SHP77 treated with DMSO at 0.1 percent for 48 hours (cell line): Measurements from ENCODE around the gene ZNF101.

Experiments used
- DNase-seq: peaks from one replicate; lab custom pipeline; 2025; lab: John Stamatoyannopoulos, UW

ZNF101 gene

GRCh38 chr19:19668230-19669012 is at the start of gene ZNF101:
ZNF101 (plus strand) TSS chr19:19668839; CDS start chr19:19668964, 125 bp downstream.
- peak; percentile 86 for DNase-seq

GRCh38 chr19:19619181-19619848 is 49.3 kb upstream of the ZNF101 start:
- DNase-seq: no peak

GRCh38 chr19:19619849-19620210 is 48.8 kb upstream of the ZNF101 start:
- DNase-seq: no peak

GRCh38 chr19:19623383-19623782 is 45.3 kb upstream of the ZNF101 start:
- no peak for DNase-seq

- no peak for DNase-seq
Measured at GRCh38 chr19:19624032-19624570, 44.5 kb upstream of the ZNF101 start.

- no peak for DNase-seq
Measured at GRCh38 chr19:19626516-19627472, 41.8 kb upstream of the ZNF101 start.

GRCh38 chr19:19627621-19628500 is 40.8 kb upstream of the ZNF101 start, which contains the start of gene LPAR2:
LPAR2 (minus strand) TSS chr19:19628220; CDS start chr19:19627275, 945 bp downstream.
- DNase-seq: no peak

GRCh38 chr19:19628501-19629134 is 40.0 kb upstream of the ZNF101 start:
- no peak for DNase-seq

- no peak for DNase-seq
Measured at GRCh38 chr19:19630062-19630414, 38.6 kb upstream of the ZNF101 start.

GRCh38 chr19:19630426-19630825 is 38.2 kb upstream of the ZNF101 start:
- DNase-seq: no peak

GRCh38 chr19:19631346-19631745 is 37.3 kb upstream of the ZNF101 start:
- DNase-seq: no peak

GRCh38 chr19:19632661-19633060 is 36.0 kb upstream of the ZNF101 start:
- no peak for DNase-seq

GRCh38 chr19:19633711-19634515 is 34.7 kb upstream of the ZNF101 start:
- no peak for DNase-seq

GRCh38 chr19:19634516-19635312 is 33.9 kb upstream of the ZNF101 start:
- no peak for DNase-seq

GRCh38 chr19:19635313-19635702 is 33.3 kb upstream of the ZNF101 start:
- DNase-seq: no peak

GRCh38 chr19:19636573-19637185 is 32.0 kb upstream of the ZNF101 start:
- DNase-seq: no peak

- DNase-seq: no peak
Measured at GRCh38 chr19:19637186-19637522, 31.5 kb upstream of the ZNF101 start.

- no peak for DNase-seq
Measured at GRCh38 chr19:19637523-19638251, 31.0 kb upstream of the ZNF101 start.
